Vagina (tissue), 2 donors: ENCODE data around the gene PDE2A.

ENCODE experiments used
- CTCF ChIP-seq, 3 experiments: fragments of 450-650 bp in 2 of 3; fragments of 200-600 bp in 1 of 3; sonication (generic) in 1 of 3; IDR thresholded peaks; one replicate each; pipeline ENCODE4 v1.5.1; 2017 to 2019; ENCODE audit warnings: antibody characterized with exemption in 3 of 3, mild to moderate bottlenecking in 2 of 3, moderate library complexity in 2 of 3
- POLR2AphosphoS5 ChIP-seq, 2 donors: sonication (generic); formaldehyde crosslinking; IDR thresholded peaks; one replicate each; pipeline ENCODE4 v1.9.0; 2017; ENCODE audit warnings: antibody characterized with exemption in 2 of 2, mild to moderate bottlenecking in 2 of 2, low read depth in 1 of 2; ENCODE audit not compliant: insufficient read depth in 1 of 2

DNA sequence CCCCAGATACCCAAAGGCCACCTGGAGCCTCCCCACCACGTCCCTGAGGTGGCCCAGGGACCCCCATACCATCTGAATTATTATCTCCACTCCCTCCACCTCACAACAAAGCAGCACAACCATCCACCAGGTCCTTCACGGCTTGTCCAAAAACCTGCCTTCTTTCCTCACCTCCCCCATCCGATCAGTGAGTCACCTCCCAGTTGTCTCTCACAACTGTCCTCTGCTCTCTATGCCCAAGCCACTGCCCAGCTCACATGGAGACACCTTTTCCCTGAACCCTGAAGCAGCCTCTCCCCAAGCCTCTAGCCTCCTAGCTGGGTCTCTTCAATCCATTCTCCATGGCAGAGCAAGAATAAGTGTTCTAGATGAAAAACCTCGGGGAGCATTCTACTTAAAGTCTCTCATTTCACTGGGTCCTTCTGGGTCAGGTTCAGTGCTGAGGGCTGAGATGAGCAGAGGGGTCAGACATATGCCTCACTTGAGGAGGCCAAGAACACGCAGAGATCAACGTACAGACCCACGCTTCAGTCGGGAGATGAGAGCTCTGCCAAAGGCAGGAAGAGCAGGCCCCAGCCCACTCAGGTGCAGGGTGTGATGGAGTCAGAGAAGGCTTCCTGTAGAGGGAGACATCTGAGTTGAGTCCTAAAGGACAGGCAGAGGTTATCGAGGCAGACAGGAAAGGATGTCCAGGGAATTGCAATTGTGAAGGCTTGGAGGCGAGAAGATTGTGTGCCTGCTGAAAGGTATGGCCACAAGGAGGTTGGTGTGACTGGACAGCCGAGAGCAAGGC lies 74.7 kb downstream of the PDE2A start:
- TF ChIP-seq CTCF (IDR thresholded peaks at IDR 0.05) (no peak), POLR2AphosphoS5 (IDR thresholded peaks at IDR 0.05; ENCODE audit: insufficient read depth in 1 of 2, low read depth in 1 of 2) (no peak)
